ENCODE measurements around the gene ILF3. TPM values are rescaled to one million over a fixed set of nuclear protein-coding genes. Genes with fewer than 3 reads are reported as not detected.
A peak's percentile ranks its signal among the peaks of the same experiment; 100 is the strongest.

The ILF3 gene
- total RNA-seq, 1 experiment from 2014 or later = 113 TPM

DNA sequence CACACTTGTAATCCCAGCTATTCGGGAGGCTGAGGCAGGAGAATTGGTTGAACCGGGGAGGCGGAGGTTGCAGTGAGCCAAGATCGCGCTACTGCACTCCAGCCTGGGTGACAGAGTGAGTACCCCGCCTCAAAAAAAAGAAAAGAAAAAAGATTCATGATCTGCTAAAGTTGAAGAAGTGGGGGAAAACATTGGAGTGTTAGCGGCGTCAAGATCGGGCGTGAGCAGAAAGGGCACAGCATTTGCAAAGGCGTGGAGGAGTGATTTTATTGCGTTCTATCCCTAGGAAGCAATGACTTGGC lies 62.9 kb downstream of the ILF3 start:
- no peak overlapping the region for H2AFZ ChIP-seq (ENCODE audit: low read length)
- H3K4me1 ChIP-seq (ENCODE audit: low read length) = peaks cover 13% of the 10 kb centered on the region
- no peak overlapping the region for H3K4me3 ChIP-seq (ENCODE audit: low read length)
- peaks cover 40% of the 10 kb centered on the region for H3K79me2 ChIP-seq (ENCODE audit: low read length)
- no peaks in the 10 kb centered on the region for H3K27me3 ChIP-seq (ENCODE audit: low read length)
- H3K9me2 ChIP-seq (replicated peaks; ENCODE audit: insufficient read depth, low read length) = no peaks in the 10 kb centered on the region
- 0 out of 2 replicates have a peak, but pooled peaks cover 5% of the 10 kb centered on the region for H3K36me3 ChIP-seq (ENCODE audit: insufficient read depth, low read length)
- DNase-seq = no peak
- H3K4me2 ChIP-seq (ENCODE audit: low read depth, low read length, poor library complexity, severe bottlenecking) = peak overlapping the region; percentile 21
- H3K9ac ChIP-seq (ENCODE audit: low read length) = no peak overlapping the region
- H4K20me1 ChIP-seq (ENCODE audit: insufficient read depth, low read depth, low read length) = peaks cover 32% of the 10 kb centered on the region
- H3K27ac ChIP-seq (ENCODE audit: low read length) = no peak overlapping the region
- no peaks in the 10 kb centered on the region for H3K9me3 ChIP-seq (ENCODE audit: low read length)

DNA sequence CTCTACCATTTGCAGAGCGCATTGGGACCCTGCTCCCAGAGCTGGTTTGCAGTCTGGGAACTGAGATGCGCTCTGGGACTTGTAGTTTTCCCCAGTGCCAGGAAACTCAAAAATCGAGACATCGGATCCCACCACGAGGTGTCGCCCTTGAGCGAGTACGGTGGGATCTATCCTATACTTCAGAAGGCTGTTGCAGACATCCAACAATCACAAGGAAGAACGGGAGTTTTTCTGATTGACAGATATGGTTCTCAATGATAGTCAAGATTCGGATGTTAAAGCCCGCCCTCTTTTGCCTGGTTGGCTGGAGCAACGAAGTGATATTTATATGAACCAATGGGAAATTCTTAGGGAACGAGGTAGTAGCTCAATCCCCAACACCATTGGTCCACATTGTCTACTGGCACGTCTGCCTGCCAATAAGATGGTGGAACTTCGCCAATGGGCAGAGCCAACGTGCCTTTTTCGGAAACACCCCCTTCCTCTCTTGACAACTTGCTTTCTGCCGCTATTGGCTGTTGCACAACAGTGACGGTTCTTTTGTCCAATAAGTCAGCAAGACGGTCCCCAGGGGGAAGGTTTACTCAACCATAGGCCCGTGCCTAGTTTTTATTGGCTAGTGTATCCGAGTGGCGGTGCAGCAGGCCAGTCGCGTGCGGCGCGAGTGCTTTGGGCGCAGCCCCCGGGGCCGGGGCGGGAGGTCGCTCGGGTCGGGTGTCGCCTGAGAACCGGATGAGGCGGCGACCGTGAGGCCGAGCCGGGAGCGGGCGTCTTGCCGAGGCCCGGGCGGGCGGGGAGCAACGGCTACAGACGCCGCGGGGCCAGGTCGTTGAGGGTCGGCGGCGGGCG lies 63.4 kb downstream of the ILF3 start, which contains the start of gene DNM2:
DNM2 (plus strand) TSS at position 724 of the 849 bp plus-strand sequence. CDS start 164 bp downstream, outside the sequence.
- Histone ChIP-seq H3K9me2 (replicated peaks; ENCODE audit: insufficient read depth, low read length) (no peaks in the 10 kb centered on the region), H3K36me3 (ENCODE audit: insufficient read depth, low read length) (0 out of 2 replicates have a peak, but pooled peaks cover 5% of the 10 kb centered on the region), H3K4me3 (ENCODE audit: low read length) (peak within 1 kb of the TSS; percentile 89), H3K79me2 (ENCODE audit: low read length) (peaks cover 46% of the 10 kb centered on the region), H3K4me1 (ENCODE audit: low read length) (peaks cover 13% of the 10 kb centered on the region), H2AFZ (ENCODE audit: low read length) (no peak within 1 kb of the TSS), H3K27me3 (ENCODE audit: low read length) (no peaks in the 10 kb centered on the region), H3K9ac (ENCODE audit: low read length) (peak within 1 kb of the TSS; percentile 93), H3K9me3 (ENCODE audit: low read length) (no peaks in the 10 kb centered on the region), H3K27ac (ENCODE audit: low read length) (peak within 1 kb of the TSS; percentile 59), H4K20me1 (ENCODE audit: insufficient read depth, low read depth, low read length) (peaks cover 33% of the 10 kb centered on the region), H3K4me2 (ENCODE audit: low read depth, low read length, poor library complexity, severe bottlenecking) (peak within 1 kb of the TSS; percentile 77)
- peak; percentile 100 for DNase-seq

DNA sequence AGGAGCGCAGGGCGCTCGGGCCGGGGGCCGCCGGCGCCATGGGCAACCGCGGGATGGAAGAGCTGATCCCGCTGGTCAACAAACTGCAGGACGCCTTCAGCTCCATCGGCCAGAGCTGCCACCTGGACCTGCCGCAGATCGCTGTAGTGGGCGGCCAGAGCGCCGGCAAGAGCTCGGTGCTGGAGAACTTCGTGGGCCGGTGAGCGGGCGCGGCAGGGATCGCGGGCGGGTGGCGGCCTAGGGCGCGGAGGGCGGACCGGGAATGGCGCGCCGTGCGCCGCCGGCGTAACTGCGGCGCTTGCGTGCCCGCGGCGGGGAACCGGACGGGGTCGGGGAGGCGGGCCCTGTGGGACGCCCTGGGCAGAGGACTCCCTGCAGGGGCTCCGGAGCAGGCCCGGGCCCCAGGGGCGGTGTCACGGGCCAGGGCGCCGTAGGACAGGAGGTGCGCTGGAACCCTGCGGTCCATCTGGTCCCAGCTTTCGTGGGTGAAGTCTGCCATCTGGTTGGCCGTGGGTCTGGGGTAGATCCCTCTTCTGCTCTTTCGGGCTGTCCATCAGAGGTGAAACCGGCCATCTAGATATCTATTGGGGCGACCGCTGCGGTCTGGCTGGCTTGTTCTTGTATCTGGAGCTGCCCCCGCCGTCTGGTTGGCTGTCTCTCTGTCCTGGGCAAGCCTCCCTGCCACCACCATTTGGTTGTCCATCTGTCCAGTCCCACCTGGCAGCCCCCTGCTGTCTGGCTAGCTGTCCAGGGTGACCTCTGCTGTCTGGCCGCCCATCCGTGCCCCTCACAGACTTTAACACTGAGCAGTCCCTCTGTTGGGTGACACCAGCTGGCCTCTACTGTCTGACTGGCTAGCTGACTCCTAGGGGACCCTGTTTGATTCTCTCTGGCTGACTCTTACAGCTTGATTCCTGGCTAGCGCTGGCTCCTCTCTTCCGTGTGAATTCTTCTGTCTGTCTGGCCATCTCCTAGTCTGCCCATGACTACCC lies 64.4 kb downstream of the ILF3 start:
- H3K79me2 ChIP-seq (ENCODE audit: low read length) = peaks cover 55% of the 10 kb centered on the region
- H3K27ac ChIP-seq (ENCODE audit: low read length) = peak overlapping the region; percentile 59
- peaks cover 39% of the 10 kb centered on the region for H4K20me1 ChIP-seq (ENCODE audit: insufficient read depth, low read depth, low read length)
- H3K9me3 ChIP-seq (ENCODE audit: low read length) = no peaks in the 10 kb centered on the region
- no peaks in the 10 kb centered on the region for H3K27me3 ChIP-seq (ENCODE audit: low read length)
- H3K9ac ChIP-seq (ENCODE audit: low read length) = peak overlapping the region; percentile 93
- DNase-seq = peak; percentile 75
- peak overlapping the region; percentile 77 for H3K4me2 ChIP-seq (ENCODE audit: low read depth, low read length, poor library complexity, severe bottlenecking)
- H3K4me3 ChIP-seq (ENCODE audit: low read length) = peak overlapping the region; percentile 89
- peaks cover 13% of the 10 kb centered on the region for H3K4me1 ChIP-seq (ENCODE audit: low read length)
- H3K9me2 ChIP-seq (replicated peaks; ENCODE audit: insufficient read depth, low read length) = no peaks in the 10 kb centered on the region
- H3K36me3 ChIP-seq (ENCODE audit: insufficient read depth, low read length) = 0 out of 2 replicates have a peak, but pooled peaks cover 5% of the 10 kb centered on the region
- no peak overlapping the region for H2AFZ ChIP-seq (ENCODE audit: low read length)

DNA sequence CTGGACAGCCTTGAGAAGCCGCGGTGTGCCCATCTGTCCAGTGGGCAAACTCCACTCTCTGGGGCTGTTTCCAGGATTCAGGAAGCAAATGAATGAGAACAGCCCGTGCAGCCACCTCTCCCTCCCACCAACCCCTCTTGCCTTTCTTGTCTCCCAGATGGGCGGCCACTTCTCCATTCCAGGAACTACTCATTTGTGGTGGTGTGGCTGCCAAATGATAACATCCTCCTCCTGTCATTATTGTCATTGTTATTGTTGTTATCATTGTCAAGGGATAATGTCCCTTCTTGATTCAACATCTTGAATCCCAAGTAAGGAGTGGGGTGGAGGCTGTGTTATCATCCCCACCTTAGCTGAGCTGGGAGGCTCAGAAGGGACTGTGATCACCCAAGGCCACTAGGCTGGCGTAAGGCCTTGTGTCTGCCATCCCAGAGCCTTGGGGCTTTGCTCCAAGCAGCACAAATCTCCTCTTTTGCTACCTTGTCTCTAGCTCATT lies 65.4 kb downstream of the ILF3 start:
- Histone ChIP-seq H3K9ac (ENCODE audit: low read length) (peak overlapping the region; percentile 93), H3K27me3 (ENCODE audit: low read length) (no peaks in the 10 kb centered on the region), H3K4me2 (ENCODE audit: low read depth, low read length, poor library complexity, severe bottlenecking) (peak overlapping the region; percentile 77), H3K4me1 (ENCODE audit: low read length) (peaks cover 13% of the 10 kb centered on the region), H3K36me3 (ENCODE audit: insufficient read depth, low read length) (0 out of 2 replicates have a peak, but pooled peaks cover 5% of the 10 kb centered on the region), H3K9me2 (replicated peaks; ENCODE audit: insufficient read depth, low read length) (no peaks in the 10 kb centered on the region), H3K9me3 (ENCODE audit: low read length) (no peaks in the 10 kb centered on the region), H3K27ac (ENCODE audit: low read length) (no peak overlapping the region), H4K20me1 (ENCODE audit: insufficient read depth, low read depth, low read length) (peaks cover 42% of the 10 kb centered on the region), H2AFZ (ENCODE audit: low read length) (no peak overlapping the region), H3K79me2 (ENCODE audit: low read length) (peaks cover 64% of the 10 kb centered on the region), H3K4me3 (ENCODE audit: low read length) (peak overlapping the region; percentile 89)
- DNase-seq = no peak

DNA sequence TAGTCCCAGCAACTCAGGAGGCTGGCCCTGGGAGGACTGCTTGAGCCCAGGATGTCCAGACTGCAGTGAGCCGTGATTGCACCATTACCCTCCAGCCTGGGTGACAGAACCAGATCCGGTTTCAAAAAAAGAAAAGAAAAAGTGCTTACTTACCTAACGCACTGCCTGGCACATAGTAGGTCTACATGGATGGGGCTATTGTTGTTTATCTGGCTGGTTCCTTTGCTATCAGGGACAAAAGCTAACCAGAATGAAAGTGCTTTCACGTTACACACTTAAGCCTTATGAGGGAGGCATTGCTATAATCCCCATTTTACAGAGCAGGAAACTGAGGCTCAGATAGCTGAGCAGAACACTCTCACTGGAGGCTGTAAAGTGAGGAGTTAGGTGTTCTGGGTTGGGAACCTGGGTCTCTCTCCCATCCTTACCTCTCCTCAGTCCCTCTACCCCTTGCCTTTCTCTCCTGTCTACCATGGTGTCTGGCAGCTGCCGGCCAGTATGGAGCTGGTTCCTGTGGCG lies 66.5 kb downstream of the ILF3 start:
- H2AFZ ChIP-seq (ENCODE audit: low read length) = no peak overlapping the region
- peaks cover 46% of the 10 kb centered on the region for H4K20me1 ChIP-seq (ENCODE audit: insufficient read depth, low read depth, low read length)
- H3K9me3 ChIP-seq (ENCODE audit: low read length) = no peaks in the 10 kb centered on the region
- no peak overlapping the region for H3K4me2 ChIP-seq (ENCODE audit: low read depth, low read length, poor library complexity, severe bottlenecking)
- H3K27ac ChIP-seq (ENCODE audit: low read length) = no peak overlapping the region
- H3K9ac ChIP-seq (ENCODE audit: low read length) = no peak overlapping the region
- no peaks in the 10 kb centered on the region for H3K9me2 ChIP-seq (replicated peaks; ENCODE audit: insufficient read depth, low read length)
- 0 out of 2 replicates have a peak, but pooled peaks cover 5% of the 10 kb centered on the region for H3K36me3 ChIP-seq (ENCODE audit: insufficient read depth, low read length)
- H3K27me3 ChIP-seq (ENCODE audit: low read length) = no peaks in the 10 kb centered on the region
- no peak for DNase-seq
- no peak overlapping the region for H3K4me3 ChIP-seq (ENCODE audit: low read length)
- peaks cover 13% of the 10 kb centered on the region for H3K4me1 ChIP-seq (ENCODE audit: low read length)
- peaks cover 75% of the 10 kb centered on the region for H3K79me2 ChIP-seq (ENCODE audit: low read length)

DNA sequence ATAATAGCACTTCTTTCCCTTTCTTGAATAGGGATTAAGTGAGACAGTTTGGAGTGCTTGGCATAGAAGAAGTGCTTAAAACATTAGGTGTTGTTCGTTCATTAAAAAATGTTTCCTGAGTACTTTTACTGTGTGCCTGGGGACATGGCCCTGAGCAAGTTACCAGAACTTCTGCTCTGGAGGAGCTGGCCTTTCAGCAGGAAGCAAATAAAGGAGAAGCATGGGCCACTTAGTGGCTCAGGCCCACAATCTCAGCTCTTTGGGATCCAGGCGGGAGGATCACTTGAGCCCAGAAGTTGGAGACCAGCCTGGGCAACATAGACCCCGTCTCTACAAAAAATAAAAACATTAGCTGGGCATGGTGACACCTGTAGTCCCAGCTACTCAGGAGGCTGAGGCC lies 69.4 kb downstream of the ILF3 start:
- Histone ChIP-seq H3K27ac (ENCODE audit: low read length) (no peak overlapping the region), H3K9me3 (ENCODE audit: low read length) (no peaks in the 10 kb centered on the region), H3K79me2 (ENCODE audit: low read length) (peaks cover 98% of the 10 kb centered on the region), H3K4me1 (ENCODE audit: low read length) (peaks cover 11% of the 10 kb centered on the region), H3K9me2 (replicated peaks; ENCODE audit: insufficient read depth, low read length) (no peaks in the 10 kb centered on the region), H3K27me3 (ENCODE audit: low read length) (no peaks in the 10 kb centered on the region), H3K4me2 (ENCODE audit: low read depth, low read length, poor library complexity, severe bottlenecking) (no peak overlapping the region), H3K9ac (ENCODE audit: low read length) (no peak overlapping the region), H4K20me1 (ENCODE audit: insufficient read depth, low read depth, low read length) (peaks cover 57% of the 10 kb centered on the region), H3K36me3 (ENCODE audit: insufficient read depth, low read length) (0 out of 2 replicates have a peak, but pooled peaks cover 5% of the 10 kb centered on the region), H2AFZ (ENCODE audit: low read length) (no peak overlapping the region), H3K4me3 (ENCODE audit: low read length) (no peak overlapping the region)
- DNase-seq = no peak

DNA sequence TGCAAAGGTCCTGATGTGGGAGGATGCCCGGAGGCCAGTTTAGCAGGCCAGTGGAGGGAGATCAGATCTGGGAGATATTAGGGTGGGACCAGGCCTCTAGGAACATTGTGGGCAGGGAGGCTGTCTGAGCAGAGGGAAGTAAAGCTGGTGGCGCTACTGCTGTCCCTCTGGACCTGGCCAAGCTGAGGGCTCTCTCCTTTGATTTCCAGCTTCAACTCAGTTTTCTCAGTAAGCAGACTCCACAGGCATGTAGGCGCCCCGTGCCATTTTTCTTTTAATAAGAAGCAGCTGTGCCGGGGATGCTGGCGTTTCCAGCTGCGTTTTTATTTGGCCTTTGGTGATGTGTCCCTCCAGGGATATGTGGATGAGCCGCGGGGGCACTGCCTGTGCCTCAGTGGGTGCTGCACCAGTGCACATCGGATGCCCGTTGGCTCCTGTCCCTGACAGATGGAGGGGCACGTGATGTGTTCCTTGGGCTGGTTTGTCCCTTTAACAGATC lies 70.5 kb downstream of the ILF3 start:
- H3K9ac ChIP-seq (ENCODE audit: low read length) = no peak overlapping the region
- no peak overlapping the region for H3K4me2 ChIP-seq (ENCODE audit: low read depth, low read length, poor library complexity, severe bottlenecking)
- 0 out of 2 replicates have a peak, but pooled peaks cover 5% of the 10 kb centered on the region for H3K36me3 ChIP-seq (ENCODE audit: insufficient read depth, low read length)
- no peak overlapping the region for H3K4me3 ChIP-seq (ENCODE audit: low read length)
- H3K79me2 ChIP-seq (ENCODE audit: low read length) = peaks cover 96% of the 10 kb centered on the region
- no peaks in the 10 kb centered on the region for H3K9me2 ChIP-seq (replicated peaks; ENCODE audit: insufficient read depth, low read length)
- peaks cover 3% of the 10 kb centered on the region for H3K4me1 ChIP-seq (ENCODE audit: low read length)
- no peaks in the 10 kb centered on the region for H3K27me3 ChIP-seq (ENCODE audit: low read length)
- H3K9me3 ChIP-seq (ENCODE audit: low read length) = no peaks in the 10 kb centered on the region
- no peak overlapping the region for H3K27ac ChIP-seq (ENCODE audit: low read length)
- H2AFZ ChIP-seq (ENCODE audit: low read length) = no peak overlapping the region
- peaks cover 47% of the 10 kb centered on the region for H4K20me1 ChIP-seq (ENCODE audit: insufficient read depth, low read depth, low read length)
- DNase-seq = no peak

All from Karpas-422 (cell line).